HuH-7.5 (cell line): ENCODE measurements around the gene MROH2A.

Experiments
- DNase-seq: peaks from one replicate; pipeline ENCODE4 v3.0.0; 2011; ENCODE audit warnings: low spot score

MROH2A gene

DNA sequence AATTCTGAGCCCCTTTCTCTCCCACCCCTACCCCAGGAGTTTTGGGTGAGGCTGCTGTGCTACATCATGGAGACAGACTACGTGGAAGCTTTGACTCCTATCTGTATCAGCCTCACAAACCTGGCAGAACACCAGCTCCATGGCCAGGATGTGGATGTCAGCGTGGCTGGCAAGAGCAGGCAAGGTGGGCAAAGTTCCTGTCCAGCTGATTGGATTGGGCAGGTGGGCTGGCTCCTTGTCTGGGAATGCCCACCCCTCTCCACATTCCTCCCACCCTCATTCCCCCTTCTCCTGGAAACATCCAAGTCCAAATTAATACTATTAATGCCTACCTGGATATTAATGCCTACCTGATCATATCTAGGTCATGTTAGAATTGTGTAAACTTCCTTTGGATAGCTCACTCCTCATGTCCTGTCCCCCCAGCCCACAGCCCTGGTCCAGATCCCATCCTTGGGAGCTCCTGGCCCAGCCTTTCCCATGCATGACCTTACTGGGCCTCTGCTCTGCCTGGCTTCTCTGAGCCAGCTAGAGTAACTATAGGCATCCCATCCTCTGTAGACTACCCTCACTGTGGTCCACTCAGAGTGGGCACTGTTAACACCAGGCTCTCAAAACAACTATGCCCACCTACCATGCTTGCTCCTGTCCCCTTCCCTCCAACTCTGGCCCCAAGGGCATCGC is 24.1 kb downstream of the MROH2A start:
- DNase-seq: no peak

DNA sequence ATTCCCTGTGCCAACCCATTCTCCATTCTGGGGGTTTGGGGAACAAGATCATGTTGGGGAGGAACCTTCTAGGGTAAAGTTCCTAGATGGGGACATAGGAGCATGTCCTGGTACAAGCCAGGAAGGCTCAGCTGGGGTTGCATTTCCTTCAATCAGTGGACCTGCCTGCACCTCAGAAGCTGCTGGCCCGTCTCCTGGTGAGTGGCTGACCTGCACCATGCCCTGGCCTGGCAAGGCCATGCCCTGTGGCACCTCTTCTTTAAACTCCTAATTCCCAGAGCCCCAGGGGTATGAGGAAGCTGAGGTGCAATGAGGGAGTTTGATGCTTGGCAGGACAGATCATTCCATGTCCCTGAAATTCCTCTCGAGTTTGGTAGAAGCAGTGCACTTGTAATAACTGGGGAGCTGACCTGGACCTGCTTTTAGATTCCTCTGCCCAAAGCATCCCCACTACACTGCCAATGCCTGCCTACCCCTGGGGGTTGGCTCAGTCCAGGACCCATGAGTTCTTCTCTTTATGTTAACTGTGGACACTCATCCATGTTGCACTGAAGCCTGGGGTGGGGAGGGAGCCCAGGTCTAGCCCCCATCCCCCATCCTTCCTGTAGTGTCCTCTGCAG is 25.3 kb downstream of the MROH2A start:
- DNase-seq: no peak

DNA sequence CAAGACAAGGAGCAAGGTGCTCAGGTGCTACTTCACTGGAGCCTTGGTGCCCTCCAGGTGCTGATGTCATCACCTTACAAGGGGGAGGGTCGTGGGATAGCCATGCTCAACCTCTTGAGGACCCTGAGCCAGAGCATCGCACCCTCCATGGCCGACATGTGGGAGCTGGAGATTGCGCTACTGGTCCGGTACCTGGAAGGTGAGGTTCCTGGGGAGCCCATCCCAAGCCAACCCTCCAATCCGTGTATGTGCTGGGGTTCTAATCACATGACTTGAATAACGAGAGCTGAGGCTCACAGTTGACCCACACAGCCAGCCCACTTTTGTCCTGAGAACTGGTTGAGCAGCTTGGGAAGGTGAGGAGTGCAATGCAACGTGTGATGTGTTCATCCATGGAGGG is 25.9 kb downstream of the MROH2A start:
- DNase-seq: no peak

DNA sequence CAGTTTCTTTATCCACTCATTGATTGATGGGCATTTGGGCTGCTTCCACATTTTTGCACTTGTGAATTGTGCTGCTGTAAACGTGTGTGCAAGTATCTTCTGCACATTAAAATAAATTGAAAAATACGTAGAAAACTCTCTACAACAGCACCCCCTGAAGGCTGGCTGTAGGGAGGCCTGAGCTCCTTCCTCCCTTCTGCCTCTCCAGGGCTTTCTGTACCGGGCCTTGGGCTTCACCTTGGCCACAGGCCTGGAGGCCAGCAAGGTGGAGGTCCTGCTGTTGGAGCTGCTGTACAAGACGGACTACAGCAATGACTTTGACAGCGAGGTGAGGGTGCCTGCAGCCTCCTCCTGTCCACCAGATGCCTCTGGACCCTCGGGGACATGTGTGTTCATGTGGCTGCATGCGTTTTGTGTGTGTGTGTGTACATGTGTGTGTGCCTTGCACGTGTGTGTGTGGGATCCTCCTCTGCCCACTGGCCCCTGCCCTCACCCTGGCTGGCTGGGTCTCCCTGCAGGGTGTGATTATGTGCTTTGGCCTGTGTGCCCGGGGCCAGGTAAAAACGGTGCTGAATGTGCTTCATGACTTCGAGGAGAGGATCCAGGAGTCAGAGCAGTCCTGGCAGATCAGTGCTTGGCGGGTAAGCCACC is 29.2 kb downstream of the MROH2A start:
- no peak for DNase-seq

DNA sequence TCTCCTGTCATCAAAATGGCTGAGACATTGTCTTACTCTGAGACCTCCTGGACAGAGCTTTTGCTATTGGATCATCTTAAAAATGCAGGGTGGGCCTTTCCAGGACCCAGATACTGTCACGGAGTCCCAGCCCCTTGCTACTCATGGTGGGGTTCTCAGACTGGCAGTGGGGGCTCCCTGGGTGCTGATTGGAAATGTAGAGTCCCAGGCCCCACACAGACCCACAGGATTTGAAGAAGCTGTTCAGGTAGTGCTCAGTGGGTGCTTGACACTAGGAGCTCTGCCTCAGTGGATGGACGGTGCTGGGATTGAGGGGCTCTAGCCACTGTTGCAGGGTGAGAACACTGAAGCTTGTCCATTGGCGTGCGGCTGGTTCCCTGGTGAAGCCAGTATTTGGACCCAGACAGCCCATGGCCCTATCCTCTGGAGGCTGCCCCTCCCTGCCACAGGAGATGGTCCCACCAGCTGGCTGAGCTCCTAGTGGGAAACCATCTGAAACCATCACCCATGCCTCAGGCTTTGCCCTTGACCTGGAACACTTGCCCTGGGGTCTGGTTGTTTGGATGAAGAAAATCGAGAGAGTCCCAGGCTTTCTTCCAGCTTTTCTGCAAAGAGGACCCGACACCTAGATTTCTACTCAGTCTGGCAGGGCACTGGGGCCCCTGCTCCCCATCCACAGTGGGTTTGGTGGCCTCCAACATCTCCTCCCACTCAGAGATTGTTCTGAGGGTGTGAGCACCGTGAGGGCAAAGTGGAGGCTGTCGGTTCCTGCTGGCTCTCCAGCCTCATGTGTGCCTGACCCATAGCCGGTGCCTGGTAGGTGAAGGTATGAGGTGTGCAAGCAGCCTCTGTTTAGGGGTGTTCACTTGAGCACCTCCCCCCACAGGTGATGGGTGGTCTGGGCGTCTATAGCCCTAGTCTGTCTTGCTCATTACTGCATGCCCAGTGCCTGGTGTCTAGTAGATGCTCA is 30.1 kb downstream of the MROH2A start:
- DNase-seq: no peak

DNA sequence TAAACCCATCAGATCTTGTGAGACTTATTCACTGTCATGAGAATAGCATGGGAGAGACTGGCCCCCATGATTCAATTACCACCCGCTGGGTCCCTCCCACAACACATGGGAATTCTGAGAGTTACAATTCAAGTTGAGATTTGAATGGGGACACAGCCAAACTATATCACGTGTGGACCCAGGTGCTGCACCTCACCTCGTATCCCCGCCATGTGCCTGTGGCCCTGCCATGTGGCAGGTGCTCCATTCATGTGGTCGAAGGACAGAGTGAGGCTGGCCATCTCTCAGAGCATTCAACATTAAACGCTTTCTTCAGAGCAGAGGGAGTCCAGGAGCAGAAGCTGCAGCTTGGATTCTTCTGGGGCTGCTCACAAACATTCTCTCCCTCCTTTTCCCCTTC is 32.3 kb downstream of the MROH2A start:
- no peak for DNase-seq

DNA sequence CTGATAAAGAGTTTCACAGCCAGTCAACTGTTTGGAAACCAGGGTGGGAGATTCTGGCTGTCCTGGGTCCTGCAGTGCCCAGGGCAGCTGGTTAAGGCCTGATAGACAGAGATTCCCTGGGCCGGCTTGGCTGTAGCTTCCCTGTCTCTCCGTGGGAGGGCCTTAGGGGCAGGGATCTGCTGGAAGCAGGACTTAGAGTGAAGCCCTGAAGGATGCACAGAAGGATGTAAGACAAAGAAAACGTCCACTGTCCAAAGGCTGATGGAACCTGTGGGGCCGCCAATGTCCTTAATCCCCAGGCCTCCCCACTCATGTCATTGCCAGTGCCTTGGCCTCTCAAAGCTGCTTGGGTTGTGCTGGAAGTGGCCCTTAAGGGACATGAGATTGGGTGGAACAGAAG is 33.0 kb downstream of the MROH2A start:
- DNase-seq: no peak

DNA sequence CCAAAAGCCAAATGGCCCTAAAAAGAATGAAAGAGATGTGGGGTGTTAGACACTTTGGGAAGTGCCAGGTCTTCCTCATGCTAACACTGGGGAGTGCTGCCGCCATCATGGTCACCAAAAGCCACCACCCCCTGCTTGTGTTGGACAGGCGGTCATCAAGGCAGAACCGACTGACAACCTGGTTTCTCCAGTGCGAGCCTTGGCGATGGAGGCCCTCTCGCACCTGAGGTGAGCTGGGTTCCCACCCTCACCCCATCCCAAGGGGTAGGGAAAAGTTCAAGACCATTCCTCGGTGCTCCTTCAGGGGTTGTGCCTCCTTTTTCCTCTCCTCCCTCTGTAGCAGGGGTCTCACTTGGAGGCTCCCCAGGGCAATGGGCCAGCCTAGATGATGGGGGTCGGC is 33.6 kb downstream of the MROH2A start:
- no peak for DNase-seq

DNA sequence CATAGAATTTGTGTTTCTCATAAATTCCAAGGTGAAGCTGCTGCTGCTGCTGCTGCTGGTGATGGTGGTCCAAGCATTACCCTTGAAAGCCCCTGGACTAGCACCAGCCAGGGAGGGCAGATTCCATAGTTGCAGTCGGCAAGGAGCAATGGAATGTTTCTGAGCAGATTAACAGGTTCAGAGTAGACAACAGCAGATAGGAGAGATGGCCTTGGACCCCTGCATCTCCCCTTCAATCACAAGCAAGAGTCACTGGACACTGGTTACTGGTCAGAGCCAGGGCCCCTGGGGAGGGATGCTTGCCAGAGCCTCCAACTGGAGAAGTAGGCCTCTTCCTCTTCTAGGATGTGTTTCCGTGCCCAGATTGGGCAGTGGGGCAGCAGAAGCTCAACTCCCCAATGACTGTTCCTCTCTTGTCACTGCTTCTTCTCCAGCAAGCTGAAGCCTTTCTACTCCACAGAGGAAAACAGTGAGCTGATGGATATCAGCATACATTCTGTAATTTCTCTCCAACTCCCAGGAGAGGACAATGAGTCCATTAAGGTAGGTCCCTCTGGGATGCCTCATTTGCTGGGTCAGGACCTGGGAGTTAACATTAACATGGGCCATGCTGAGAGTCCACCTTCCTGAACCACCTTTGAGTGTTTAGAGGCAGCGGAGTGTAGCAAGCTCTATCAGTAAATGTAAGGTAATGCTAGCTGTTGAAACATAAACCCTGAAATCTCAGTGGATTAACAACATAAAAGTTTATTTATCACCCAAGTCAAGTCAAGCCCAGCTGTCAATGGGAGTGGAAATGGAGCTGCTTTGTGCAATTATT is 35.3 kb downstream of the MROH2A start:
- no peak for DNase-seq

DNA sequence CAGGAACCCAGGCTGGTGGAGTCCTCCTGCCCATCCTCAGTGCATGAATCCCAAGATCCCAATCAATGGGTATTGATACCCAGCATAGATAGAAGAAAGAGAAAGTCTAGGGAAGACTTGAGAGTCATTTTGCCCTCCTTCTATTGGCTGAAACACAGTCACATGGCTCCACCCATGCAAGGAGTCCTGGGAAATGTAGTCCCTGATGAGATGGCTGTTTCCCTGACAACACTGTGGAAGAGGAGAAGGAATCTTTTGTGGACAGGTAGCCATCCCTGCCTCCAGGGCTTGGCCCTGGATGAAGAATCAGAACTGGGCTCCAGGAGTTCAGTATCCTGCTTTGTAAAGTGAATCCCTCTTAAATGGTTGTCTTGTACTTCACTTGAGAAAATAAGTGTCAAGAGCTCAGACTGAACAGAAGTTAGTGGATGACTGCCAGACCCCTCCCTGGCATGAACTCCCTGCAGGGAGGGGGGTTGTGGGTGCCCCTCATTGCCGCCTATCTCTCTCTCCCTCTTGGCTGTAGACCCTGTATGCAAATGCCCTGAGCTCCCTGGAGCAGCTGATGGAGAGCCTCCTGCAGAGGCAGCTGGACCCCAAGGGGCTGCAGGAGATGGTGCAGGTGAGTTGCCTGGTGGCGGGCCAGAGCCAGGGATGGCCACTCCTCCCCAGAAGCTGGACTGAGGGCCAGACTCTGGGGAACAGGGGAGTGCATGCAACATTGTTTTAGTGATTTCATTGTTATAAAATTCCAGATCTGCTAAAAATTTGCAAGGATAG is 36.1 kb downstream of the MROH2A start:
- DNase-seq: no peak

DNA sequence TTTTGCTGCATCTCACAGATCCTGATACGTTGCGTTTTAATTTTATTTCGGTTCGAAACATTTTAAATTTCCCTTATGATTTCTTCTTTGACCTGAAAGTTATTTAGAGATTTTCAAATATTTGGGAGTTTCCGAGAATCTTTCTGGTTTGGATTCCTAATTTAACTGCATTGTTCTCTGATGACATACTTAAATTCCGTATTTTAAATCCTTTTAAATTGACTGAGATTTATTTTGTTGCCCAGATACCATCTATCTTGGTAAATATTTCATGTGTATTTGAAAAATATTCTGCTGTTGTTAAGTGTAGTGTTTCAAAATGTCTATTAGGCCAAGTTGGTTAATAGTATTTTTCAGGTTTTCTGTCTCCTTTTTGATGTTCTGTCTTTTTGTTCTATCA is 37.7 kb downstream of the MROH2A start:
- no peak for DNase-seq

DNA sequence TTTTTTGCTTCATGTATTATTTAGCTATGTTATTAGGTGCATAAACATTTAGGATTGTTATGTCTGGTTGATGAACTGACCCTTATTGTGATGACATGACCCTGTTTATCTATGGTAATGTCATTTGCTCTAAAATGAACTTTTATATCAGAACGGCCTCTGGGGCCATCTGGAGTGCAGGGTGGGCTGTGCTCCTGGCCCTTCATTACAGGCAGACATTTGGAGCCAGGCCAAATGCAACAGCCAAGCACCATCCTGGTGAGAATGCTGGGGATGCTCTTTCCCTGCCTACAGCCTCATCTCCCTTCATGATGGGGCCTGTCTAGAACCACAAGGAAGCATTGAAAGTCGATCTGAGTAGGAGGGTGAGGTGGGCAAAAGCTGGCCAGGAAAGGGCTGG is 38.2 kb downstream of the MROH2A start:
- DNase-seq: no peak

DNA sequence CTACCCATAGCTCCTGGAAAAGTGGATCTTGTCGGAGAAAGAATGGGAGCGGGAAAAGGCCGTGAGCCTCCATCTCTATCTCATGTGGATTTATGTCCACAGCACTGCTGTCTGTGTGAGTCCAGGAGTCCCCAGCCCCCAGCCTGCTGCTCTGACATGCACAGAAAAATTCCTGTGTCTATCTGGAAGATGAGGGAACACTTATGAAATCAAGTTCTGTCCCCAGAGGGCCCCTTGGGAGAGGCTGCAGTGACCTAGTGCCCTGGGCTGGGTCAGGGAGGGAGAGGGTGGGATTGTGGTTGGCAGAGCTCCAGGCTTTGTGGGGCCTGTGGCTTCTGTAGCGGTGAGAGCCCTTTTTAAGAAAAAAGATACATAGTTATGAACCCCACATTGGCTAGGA is 38.6 kb downstream of the MROH2A start:
- DNase-seq: peak; percentile 20

DNA sequence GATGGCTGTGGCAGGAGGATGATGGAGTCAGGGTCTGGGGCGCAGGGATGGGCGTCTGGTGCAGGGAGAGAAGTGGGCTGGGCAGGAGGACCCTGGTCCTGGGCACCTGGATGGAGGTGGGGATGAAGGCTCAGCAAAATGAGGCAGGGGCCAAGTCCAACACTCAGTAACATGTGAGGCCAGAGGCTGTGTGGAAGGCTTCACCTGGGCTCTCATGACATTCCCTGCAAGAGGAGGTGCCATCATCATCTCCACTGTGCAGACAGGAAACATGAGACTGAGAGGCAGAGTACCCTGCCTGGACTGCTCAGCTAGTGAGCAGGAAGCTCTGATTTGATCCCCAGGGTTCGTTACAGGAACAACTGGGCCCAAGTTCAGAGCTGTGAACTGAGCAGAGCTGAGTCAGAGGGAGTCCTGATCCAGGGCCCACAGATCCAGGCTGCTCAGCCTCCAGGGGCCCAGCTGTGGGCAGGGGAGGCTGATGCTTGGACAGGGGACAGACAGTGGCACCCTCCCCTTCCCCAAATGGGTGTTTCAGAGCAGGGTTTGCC is 39.3 kb downstream of the MROH2A start:
- DNase-seq: no peak

DNA sequence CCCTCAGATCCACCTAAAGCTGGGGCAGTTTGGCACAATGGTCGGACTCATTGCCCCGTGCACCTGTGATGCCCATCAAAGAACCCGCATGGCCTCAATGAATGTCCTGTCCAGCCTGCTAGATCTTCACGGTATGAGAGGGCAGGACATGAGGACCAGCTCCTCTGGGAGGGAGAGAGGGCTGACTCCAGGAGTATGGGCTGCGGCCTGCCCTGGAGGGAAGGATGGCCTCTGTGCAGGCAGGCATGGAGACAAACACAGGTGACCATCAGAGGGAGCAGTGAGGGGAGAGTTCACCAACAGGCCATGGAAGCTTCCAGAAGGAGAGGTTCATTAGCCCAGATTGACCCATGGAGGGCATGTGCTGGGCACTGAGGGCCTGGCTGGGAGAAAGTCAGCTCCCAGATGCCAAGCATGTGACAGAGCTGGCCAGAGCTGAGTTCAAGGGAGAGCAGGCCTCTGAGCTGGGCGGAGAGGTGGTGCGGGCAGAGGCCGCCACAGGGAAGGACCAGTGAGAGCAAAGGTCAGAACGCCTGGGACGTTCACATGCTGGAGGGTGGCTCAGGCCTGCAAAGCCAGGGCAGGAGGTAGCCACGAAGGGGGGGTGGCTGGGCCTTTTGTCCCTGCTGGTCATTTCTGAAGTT is 40.0 kb downstream of the MROH2A start:
- peak; percentile 29 for DNase-seq

DNA sequence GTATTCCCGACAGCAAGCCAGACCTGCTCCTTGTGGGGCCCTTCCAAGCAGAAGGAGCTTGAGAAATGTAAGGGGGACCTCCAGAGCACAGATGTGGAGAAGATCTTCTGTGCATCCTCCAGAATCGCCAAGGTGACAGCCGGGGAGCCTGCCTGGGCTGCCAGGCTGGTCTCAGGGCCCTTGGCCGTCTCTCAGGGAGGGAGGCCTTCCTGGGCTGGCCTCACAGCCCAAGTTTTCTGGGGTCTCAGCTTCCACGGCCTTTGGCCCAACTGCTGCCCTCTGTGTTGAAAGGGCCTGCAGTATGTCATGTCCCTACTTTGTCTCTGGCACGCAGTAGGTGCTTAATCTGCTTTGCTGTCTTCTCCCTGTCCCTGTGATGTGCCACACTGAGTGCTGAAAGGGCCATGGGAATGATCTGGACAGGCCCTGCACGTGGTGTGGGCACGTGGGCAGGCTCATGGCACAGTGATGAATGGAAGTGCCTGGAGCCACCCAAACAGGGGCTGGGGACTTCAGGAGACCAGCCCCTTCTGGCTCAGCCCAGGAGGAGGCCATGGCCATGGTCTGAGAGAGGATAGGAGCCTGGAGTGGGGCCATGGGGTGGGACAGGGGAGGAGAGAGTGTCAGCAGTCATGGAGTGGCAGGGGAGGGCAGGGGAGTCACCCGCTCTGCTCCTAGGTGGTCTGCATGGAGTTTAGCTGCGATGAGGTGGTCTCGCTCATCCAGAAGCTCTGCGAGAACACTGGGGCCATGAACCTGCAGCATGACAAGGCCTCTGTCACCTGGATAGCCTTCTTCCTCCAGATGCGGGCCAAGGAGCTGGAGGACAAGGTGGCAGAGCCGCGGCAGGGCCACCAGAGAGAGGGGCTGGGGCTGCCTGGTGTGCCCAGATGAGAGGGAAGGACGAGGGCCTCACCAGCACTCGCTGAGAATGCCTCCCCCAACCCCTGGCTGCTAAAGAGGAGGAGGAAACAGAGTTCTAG is 40.8 kb downstream of the MROH2A start:
- no peak for DNase-seq

DNA sequence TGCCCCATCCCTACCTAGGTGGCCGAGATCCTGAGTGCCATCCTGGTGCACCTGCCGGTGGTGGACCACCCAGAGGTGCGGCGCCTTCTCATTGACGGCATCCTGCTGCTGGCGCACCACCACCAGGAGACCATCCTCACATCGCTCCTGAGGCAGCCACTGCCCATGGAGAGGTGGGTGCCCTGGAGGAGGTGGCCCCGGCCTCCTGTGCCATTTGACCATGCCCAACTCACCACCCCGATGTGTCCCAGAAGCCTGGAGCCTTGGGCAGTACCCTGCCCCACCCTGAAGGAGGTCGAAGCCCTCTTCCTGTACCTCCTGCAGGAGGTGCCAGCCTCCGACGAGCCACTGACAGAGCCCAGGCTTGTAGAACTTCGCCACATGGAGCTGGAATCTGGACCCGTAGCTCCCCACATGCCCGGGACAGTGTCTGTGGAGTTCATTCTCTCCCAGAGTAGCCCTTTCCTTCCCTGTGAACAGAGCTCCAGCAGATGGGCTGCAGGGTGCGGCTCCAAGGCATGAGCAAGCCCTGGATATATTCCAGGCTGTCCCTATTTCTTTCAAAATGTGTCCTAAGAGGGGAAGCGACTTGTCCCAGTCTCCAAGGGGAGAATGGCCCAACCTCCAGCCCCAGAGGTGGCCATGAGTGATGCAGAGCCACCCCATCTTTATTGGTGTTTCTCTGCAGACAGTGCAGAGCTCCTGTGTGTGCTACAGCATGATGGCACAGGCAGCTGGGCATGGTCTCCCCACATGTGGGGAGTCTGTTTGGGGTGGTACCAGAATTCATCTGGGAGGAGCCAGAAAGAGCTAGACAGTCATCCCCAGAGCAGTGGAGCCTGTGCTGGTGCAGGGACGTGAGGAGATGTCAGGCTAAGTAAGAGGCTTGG is 42.0 kb downstream of the MROH2A start:
- DNase-seq: no peak

DNA sequence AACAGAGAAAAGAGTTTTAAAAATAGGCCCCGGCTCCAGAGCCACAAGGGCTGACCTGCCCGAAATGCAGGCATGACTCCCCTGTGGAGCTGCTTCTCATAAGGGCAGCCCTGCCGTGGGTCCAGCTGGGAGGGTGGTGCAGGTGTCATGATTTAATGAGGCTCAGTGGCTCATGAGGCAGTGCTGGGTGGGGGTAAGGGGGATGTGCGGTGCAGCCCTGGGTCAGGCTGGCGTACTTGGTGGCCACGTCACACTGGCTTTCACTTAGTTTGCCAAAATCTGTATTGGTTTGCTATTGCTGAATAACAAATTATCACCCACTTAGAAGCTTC is 42.6 kb downstream of the MROH2A start:
- no peak for DNase-seq
